Sigmoid colon (tissue), 3 donors: ENCODE results near the gene NEMP2.

Experiments
- CTCF ChIP-seq, 4 experiments: fragments of 450-650 bp in 3 of 4; fragments of 200-600 bp in 1 of 4; IDR thresholded peaks; one replicate each; pipeline ENCODE4 v1.5.1; 2016 to 2019; ENCODE audit warnings: antibody characterized with exemption in 4 of 4, mild to moderate bottlenecking in 3 of 4, moderate library complexity in 2 of 4
- POLR2A ChIP-seq, 2 donors: fragments of 450-650 bp; IDR thresholded peaks; one replicate each; pipeline ENCODE4 v1.6.1; 2016; ENCODE audit warnings: antibody characterized with exemption in 2 of 2, mild to moderate bottlenecking in 2 of 2, moderate library complexity in 2 of 2

- TF ChIP-seq CTCF (IDR thresholded peaks at IDR 0.05), result no peak
- no peak for TF ChIP-seq POLR2A (IDR thresholded peaks at IDR 0.05)
Observed at GRCh38 chr2:190563109-190563508, 28.6 kb upstream of the NEMP2 start.
